Neural cell (in vitro differentiated cells): ENCODE results near the gene MYOM1. TPM values are rescaled to one million over a fixed set of nuclear protein-coding genes. Genes with fewer than 3 reads are reported as not detected.

ENCODE experiments used
- H2AFZ ChIP-seq: fragments of 200-600, 300-800 bp; sonication (generic), shearing (Covaris generic); 2 replicates; pipeline ENCODE4 v1.6.0; 2014; ENCODE audit warnings: low read depth, mild to moderate bottlenecking, antibody characterized with exemption, low read length, moderate library complexity
- H3F3A ChIP-seq: fragments of 200-600 bp; shearing (Covaris generic); 2 replicates; pipeline ENCODE4 v1.6.1; 2016; ENCODE audit warnings: mild to moderate bottlenecking, moderate library complexity, mixed read lengths, antibody characterized with exemption, low read length; ENCODE audit not compliant: insufficient read depth, poor library complexity, severe bottlenecking
- H3K27ac ChIP-seq: fragments of 200-600, 300-800 bp; sonication (generic), shearing (Covaris generic); 2 replicates; pipeline ENCODE4 v1.5.1; 2014; ENCODE audit warnings: mild to moderate bottlenecking, low read length, moderate library complexity
- H3K27me3 ChIP-seq: fragments of 300-800, 200-600 bp; sonication (generic), shearing (Covaris generic); 2 replicates; pipeline ENCODE4 v1.6.0; 2014; ENCODE audit warnings: mild to moderate bottlenecking, low read depth, low read length, moderate library complexity; ENCODE audit not compliant: insufficient read depth
- H3K36me3 ChIP-seq: fragments of 300-800, 200-600 bp; sonication (generic), shearing (Covaris generic); 2 replicates; pipeline ENCODE4 v1.5.1; 2014; ENCODE audit warnings: mild to moderate bottlenecking, antibody characterized with exemption, low read length, moderate library complexity; ENCODE audit not compliant: insufficient read depth
- H3K4me2 ChIP-seq: fragments of 300-800, 200-600 bp; sonication (generic), shearing (Covaris generic); 2 replicates; pipeline ENCODE4 v1.6.0; 2014; ENCODE audit warnings: mild to moderate bottlenecking, low read length
- H3K4me3 ChIP-seq: fragments of 300-800, 200-600 bp; sonication (generic), shearing (Covaris generic); 2 replicates; pipeline ENCODE4 v1.5.1; 2014; ENCODE audit warnings: mild to moderate bottlenecking, low read length, moderate library complexity
- H3K79me2 ChIP-seq: fragments of 200-600 bp; shearing (Covaris generic); replicated peaks from 2 replicates; pipeline ENCODE4 v1.6.0; 2014; ENCODE audit warnings: mild to moderate bottlenecking, low read length, moderate library complexity; ENCODE audit not compliant: insufficient read depth
- H3K9ac ChIP-seq: fragments of 300-800, 200-600 bp; sonication (generic), shearing (Covaris generic); 2 replicates; pipeline ENCODE4 v1.6.1; 2016; ENCODE audit warnings: mild to moderate bottlenecking, low read length, mixed read lengths
- H3K9me2 ChIP-seq: fragments of 200-600 bp; shearing (Covaris generic); 2 replicates; pipeline ENCODE4 v1.6.1; 2016; ENCODE audit warnings: mild to moderate bottlenecking, low read length, mixed read lengths; ENCODE audit not compliant: insufficient read depth
- H3K9me3 ChIP-seq: fragments of 200-600, 300-800 bp; sonication (generic), shearing (Covaris generic); 2 replicates; pipeline ENCODE4 v1.6.1; 2016; ENCODE audit warnings: mild to moderate bottlenecking, mixed run types, low read length, moderate library complexity, mixed read lengths
- H4K20me1 ChIP-seq: fragments of 200-600 bp; shearing (Covaris generic); 2 replicates; pipeline ENCODE4 v1.6.1; 2016; ENCODE audit warnings: mild to moderate bottlenecking, mixed run types; ENCODE audit not compliant: insufficient read depth
- EP300 ChIP-seq: fragments of 450-650 bp; conservative IDR thresholded peaks from 2 replicates; pipeline ENCODE4 v1.6.1; 2014; ENCODE audit warnings: antibody characterized with exemption, mild to moderate bottlenecking, moderate library complexity; ENCODE audit not compliant: poor library complexity, severe bottlenecking
- EZH2 ChIP-seq: fragments of 200-600, 300-800 bp; shearing (Covaris generic), sonication (generic); IDR thresholded peaks from 2 replicates; pipeline ENCODE4 v1.6.1; 2014; ENCODE audit warnings: antibody characterized with exemption, low read length, borderline replicate concordance, mild to moderate bottlenecking; ENCODE audit not compliant: insufficient read depth, poor library complexity, severe bottlenecking
- MXI1 ChIP-seq: fragments of 450-650 bp; conservative IDR thresholded peaks from 2 replicates; pipeline ENCODE4 v1.6.1; 2014; ENCODE audit warnings: antibody characterized with exemption, mild to moderate bottlenecking; ENCODE audit not compliant: poor library complexity, severe bottlenecking
- POLR2AphosphoS5 ChIP-seq: IDR thresholded peaks from 2 replicates; pipeline ENCODE4 v1.6.1; 2012
- RAD21 ChIP-seq: fragments of 450-650 bp; conservative IDR thresholded peaks from 2 replicates; pipeline ENCODE4 v1.6.1; 2014; ENCODE audit warnings: antibody characterized with exemption, mild to moderate bottlenecking, moderate library complexity
- SMC3 ChIP-seq: fragments of 450-650 bp; conservative IDR thresholded peaks from 2 replicates; pipeline ENCODE4 v1.6.1; 2014; ENCODE audit warnings: antibody characterized with exemption, mild to moderate bottlenecking, moderate library complexity; ENCODE audit not compliant: poor library complexity
- TAF1 ChIP-seq: IDR thresholded peaks from 2 replicates; pipeline ENCODE4 v1.6.1; 2012; ENCODE audit warnings: low read depth
- polyA plus RNA-seq: library from polyadenylated mRNA; depleted of rRNA; stranded (reverse); fragments of >200 nt; gene quantifications from 2 replicates; pipeline ENCODE4 v1.2.3, GENCODE V29; 2014
- TF ChIP-seq, protein P1 (sequence below): IDR thresholded peaks from 2 replicates; pipeline ENCODE4 v1.6.1; 2012; ENCODE audit warnings: borderline replicate concordance
- TF ChIP-seq, protein P2 (sequence below): fragments of 450-650 bp; IDR thresholded peaks from 2 replicates; pipeline ENCODE4 v1.5.1; 2014; ENCODE audit warnings: antibody characterized with exemption, mild to moderate bottlenecking, moderate library complexity; ENCODE audit not compliant: poor library complexity, severe bottlenecking

Gene MYOM1
- polyA plus RNA-seq, 1 donor from 2014 or later, result 1.7 TPM

DNA sequence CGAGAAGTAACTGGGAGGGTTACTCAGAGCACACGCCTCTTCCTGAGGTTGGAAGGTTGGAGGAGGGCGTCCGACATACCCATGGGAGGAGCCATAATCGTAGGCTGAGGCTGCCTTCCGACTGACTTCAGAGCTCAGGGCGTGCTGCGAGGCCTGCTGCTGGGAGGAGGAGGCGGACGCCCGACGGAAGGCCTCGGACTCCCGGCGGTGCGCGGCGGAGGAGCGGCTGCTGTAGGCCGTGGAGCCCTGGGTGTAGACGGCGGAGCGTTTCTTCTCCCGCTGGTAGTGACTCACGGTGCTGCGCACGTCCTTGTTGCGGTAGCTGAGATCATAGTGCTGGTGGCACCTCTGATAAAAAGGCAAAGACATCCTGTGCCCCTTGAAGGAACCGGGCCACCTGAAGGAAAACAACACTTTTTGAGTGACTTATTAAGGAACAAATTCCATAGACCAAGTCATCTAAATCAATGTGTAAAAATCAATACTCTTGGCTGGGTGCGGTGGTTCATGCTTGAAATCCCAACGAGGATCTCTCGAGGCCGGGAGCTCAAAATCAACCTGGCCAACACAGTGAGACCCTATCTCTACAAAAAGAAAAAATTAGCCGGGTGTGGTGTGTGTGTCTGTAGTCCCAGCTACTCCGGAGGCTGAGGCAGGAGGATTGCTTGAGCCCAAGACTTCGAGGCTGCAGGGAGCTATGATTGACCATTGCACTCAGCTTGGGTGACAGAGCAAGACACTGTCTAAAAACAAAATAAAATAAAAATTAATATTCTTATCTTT, 4.7 kb downstream of the MYOM1 start:
- H3K9ac ChIP-seq, result no peak overlapping the region
- no peak overlapping the region for H3K4me2 ChIP-seq
- no peaks in the 10 kb centered on the region for H4K20me1 ChIP-seq
- no peak overlapping the region for H2AFZ ChIP-seq
- H3K9me3 ChIP-seq, result no peaks in the 10 kb centered on the region
- TF ChIP-seq RAD21 (no peak), EZH2 (no peak), SMC3 (no peak), POLR2AphosphoS5 (no peak), TAF1 (no peak)
- TF ChIP-seq, protein P1, sequence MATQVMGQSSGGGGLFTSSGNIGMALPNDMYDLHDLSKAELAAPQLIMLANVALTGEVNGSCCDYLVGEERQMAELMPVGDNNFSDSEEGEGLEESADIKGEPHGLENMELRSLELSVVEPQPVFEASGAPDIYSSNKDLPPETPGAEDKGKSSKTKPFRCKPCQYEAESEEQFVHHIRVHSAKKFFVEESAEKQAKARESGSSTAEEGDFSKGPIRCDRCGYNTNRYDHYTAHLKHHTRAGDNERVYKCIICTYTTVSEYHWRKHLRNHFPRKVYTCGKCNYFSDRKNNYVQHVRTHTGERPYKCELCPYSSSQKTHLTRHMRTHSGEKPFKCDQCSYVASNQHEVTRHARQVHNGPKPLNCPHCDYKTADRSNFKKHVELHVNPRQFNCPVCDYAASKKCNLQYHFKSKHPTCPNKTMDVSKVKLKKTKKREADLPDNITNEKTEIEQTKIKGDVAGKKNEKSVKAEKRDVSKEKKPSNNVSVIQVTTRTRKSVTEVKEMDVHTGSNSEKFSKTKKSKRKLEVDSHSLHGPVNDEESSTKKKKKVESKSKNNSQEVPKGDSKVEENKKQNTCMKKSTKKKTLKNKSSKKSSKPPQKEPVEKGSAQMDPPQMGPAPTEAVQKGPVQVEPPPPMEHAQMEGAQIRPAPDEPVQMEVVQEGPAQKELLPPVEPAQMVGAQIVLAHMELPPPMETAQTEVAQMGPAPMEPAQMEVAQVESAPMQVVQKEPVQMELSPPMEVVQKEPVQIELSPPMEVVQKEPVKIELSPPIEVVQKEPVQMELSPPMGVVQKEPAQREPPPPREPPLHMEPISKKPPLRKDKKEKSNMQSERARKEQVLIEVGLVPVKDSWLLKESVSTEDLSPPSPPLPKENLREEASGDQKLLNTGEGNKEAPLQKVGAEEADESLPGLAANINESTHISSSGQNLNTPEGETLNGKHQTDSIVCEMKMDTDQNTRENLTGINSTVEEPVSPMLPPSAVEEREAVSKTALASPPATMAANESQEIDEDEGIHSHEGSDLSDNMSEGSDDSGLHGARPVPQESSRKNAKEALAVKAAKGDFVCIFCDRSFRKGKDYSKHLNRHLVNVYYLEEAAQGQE, result no peak
- no peaks in the 10 kb centered on the region for H3K27me3 ChIP-seq
- H3F3A ChIP-seq, result no peaks in the 10 kb centered on the region
- no peak overlapping the region for H3K27ac ChIP-seq
- no peaks in the 10 kb centered on the region for H3K9me2 ChIP-seq
- H3K36me3 ChIP-seq, result no peaks in the 10 kb centered on the region
- H3K4me3 ChIP-seq, result no peak overlapping the region
- H3K79me2 ChIP-seq, result no peaks in the 10 kb centered on the region

DNA sequence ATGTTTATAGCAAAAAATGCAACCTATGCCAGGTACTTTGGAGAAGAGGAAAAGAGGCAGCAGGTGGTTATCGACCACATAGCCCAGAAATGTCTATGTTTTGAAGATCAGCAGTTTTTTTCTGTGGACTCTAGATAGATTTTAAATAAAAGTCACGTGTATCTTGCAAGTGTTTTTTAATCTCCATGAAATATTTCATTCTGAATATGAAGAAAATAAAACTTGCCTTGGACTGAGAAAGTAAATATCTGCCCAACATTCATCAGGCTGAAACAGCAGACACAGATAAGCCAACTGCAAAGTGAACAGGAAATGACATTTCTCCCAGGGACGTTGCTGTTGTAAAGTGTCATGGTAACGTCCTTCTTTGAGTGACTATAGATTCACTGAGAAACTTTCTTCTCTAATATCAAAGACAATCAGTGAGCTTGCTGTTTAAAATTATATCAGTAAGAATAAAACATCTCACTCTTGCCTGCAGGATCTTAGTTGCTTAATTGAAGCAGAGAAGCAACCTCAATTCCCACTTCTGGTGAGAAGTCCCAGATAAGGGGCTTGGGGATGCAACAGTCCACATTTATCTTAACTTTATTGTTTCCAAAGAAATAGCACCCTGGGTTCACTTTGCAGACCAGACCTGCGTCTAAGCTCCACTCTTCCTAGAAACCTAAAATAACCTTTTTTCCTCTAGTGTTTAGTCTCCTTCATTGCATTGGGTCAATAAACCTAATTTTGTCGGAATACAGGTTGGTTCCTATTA, 6.3 kb downstream of the MYOM1 start:
- Histone ChIP-seq H3K4me2 (no peak overlapping the region), H3K36me3 (no peaks in the 10 kb centered on the region)

More for the DNA sequence above, 6.3 kb downstream of the MYOM1 start:
- TF ChIP-seq SMC3 (no peak), EZH2 (no peak), POLR2AphosphoS5 (no peak), EP300 (no peak), MXI1 (no peak), TAF1 (no peak), RAD21 (no peak)
- TF ChIP-seq, protein P2, sequence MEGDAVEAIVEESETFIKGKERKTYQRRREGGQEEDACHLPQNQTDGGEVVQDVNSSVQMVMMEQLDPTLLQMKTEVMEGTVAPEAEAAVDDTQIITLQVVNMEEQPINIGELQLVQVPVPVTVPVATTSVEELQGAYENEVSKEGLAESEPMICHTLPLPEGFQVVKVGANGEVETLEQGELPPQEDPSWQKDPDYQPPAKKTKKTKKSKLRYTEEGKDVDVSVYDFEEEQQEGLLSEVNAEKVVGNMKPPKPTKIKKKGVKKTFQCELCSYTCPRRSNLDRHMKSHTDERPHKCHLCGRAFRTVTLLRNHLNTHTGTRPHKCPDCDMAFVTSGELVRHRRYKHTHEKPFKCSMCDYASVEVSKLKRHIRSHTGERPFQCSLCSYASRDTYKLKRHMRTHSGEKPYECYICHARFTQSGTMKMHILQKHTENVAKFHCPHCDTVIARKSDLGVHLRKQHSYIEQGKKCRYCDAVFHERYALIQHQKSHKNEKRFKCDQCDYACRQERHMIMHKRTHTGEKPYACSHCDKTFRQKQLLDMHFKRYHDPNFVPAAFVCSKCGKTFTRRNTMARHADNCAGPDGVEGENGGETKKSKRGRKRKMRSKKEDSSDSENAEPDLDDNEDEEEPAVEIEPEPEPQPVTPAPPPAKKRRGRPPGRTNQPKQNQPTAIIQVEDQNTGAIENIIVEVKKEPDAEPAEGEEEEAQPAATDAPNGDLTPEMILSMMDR, result no peak
- TF ChIP-seq, protein P1, result no peak
- H3K9ac ChIP-seq, result no peak overlapping the region
- no peaks in the 10 kb centered on the region for H3K9me2 ChIP-seq
- no peak overlapping the region for H2AFZ ChIP-seq
- no peak overlapping the region for H3K27ac ChIP-seq
- H4K20me1 ChIP-seq, result no peaks in the 10 kb centered on the region
- no peaks in the 10 kb centered on the region for H3K27me3 ChIP-seq
- H3K4me3 ChIP-seq, result no peak overlapping the region
- H3K79me2 ChIP-seq, result no peaks in the 10 kb centered on the region
- H3F3A ChIP-seq, result no peaks in the 10 kb centered on the region
- no peaks in the 10 kb centered on the region for H3K9me3 ChIP-seq
